WTC11 (cell line): ENCODE measurements around the gene ABCG1.

ENCODE experiments used
- CREM ChIP-seq: sonication (generic); formaldehyde crosslinking; IDR thresholded peaks from 2 replicates; pipeline ENCODE4 v1.8.1; 2022; ENCODE audit warnings: mild to moderate bottlenecking, missing genetic modification reagents, moderate library complexity
- CTCF ChIP-seq: fragments of 200-600 bp; IDR thresholded peaks from 2 replicates; pipeline ENCODE4 v1.8.0; 2022; ENCODE audit warnings: antibody characterized with exemption

DNA sequence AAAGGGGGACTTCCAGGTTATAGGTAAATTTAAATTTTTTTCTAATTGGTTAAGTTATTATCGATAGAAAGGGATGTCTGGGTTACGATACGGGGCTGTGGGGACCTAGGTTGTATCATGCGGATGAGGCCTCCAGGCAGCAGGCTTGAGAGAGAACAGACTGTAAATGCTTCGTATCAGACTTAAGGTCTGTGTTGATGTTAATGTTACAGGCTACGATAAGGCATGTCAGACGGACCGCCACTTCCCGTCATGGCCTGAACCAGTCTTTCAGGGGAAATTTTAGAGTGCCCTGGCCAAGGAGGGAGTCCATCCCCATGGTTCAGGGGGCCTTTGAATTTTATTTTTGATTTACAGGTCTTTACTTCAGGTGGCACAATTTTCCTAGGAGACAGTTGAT lies 16.7 kb downstream of the ABCG1 start:
- TF ChIP-seq CREM (CRISPR knock-in tag), result no peak
- TF ChIP-seq CTCF, result no peak
